ENCODE measurements around the gene MOCS1.

GRCh38 chr6:39886871-39887270, 47.4 kb downstream of the MOCS1 start:
- no peak for TF ChIP-seq POLR2AphosphoS5 (IDR thresholded peaks at IDR 0.05; ENCODE audit: low read depth)
- TF ChIP-seq EZH2phosphoT487 (IDR thresholded peaks at IDR 0.05; ENCODE audit: unreplicated experiment): no peak
- TF ChIP-seq, protein P1, sequence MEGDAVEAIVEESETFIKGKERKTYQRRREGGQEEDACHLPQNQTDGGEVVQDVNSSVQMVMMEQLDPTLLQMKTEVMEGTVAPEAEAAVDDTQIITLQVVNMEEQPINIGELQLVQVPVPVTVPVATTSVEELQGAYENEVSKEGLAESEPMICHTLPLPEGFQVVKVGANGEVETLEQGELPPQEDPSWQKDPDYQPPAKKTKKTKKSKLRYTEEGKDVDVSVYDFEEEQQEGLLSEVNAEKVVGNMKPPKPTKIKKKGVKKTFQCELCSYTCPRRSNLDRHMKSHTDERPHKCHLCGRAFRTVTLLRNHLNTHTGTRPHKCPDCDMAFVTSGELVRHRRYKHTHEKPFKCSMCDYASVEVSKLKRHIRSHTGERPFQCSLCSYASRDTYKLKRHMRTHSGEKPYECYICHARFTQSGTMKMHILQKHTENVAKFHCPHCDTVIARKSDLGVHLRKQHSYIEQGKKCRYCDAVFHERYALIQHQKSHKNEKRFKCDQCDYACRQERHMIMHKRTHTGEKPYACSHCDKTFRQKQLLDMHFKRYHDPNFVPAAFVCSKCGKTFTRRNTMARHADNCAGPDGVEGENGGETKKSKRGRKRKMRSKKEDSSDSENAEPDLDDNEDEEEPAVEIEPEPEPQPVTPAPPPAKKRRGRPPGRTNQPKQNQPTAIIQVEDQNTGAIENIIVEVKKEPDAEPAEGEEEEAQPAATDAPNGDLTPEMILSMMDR (conservative IDR thresholded peaks at IDR 0.05; ENCODE audit: low read depth in 2 of 2): no peak
- no peak for TF ChIP-seq JUNB (IDR thresholded peaks at IDR 0.05; ENCODE audit: unreplicated experiment)
- TF ChIP-seq EZH2 (IDR thresholded peaks at IDR 0.05; ENCODE audit: low read depth, unreplicated experiment): no peak
- no peak for TF ChIP-seq ETS1 (IDR thresholded peaks at IDR 0.05)
- TF ChIP-seq ZNF114 (CRISPR knock-in tag; IDR thresholded peaks at IDR 0.05): no peak
- TF ChIP-seq REST (IDR thresholded peaks at IDR 0.05; ENCODE audit: unreplicated experiment): no peak
- TF ChIP-seq STAT1 (IDR thresholded peaks at IDR 0.05; ENCODE audit: unreplicated experiment): no peak
- TF ChIP-seq CREB1 (CRISPR knock-in tag; IDR thresholded peaks at IDR 0.05; ENCODE audit: low read depth): no peak
